ENCODE results near the gene SMIM24.

The SMIM24 gene

DNA sequence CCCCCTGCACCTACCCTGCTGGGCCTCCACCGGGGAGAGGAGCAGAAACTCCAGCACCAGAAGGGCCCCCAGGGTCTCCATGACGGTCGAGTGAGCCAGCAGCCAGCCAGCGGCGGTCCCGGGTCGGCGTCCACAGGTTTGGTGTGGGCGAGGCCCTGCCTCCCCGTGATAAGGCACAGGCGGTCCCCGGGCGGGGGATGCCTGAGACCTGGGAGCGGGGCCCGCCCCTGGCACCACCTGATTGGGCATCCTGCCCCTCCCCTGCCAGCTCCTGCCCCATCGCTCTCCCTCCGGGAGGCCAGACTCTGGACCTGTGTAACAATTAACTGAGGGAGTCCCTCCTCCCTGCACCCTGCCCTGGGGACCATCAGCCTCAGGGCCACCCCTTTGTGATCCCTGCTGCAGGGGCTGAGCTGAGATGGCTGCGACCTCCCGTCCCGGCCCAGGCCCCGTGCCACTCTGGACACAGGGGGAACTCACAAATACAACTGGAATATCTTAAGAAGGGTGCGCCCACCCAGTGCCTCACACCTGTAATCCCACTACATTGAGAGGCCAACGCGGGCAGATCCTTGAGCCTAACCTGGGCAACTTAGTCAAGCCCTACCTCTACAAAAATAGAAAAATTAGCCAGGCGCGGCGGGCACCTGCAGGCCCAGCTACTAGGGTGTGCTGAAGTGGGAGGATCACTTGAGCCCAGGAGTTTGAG, at the start of gene SMIM24:
Gene SMIM24 (minus strand): TSS at position 143 of the 709 bp plus-strand sequence. CDS start 62 bp downstream, at position 81.
- no peak for DNase-seq

DNA sequence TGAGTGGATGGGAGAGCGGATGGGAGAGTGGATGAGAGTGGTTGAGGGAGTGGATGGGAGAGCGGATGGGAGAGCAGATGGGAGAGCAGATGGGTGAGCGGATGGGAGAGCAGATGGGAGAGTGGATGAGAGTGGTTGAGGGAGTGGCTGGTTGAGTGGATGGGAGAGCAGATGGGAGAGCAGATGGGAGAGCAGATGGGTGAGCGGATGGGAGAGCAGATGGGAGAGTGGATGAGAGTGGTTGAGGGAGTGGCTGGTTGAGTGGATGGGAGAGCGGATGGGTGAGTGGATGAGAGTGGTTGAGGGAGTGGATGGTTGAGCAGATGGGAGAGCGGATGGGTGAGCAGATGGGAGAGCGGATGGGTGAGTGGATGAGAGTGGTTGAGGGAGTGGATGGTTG, 49.0 kb upstream of the SMIM24 start:
- DNase-seq: peak; percentile 51

DNA sequence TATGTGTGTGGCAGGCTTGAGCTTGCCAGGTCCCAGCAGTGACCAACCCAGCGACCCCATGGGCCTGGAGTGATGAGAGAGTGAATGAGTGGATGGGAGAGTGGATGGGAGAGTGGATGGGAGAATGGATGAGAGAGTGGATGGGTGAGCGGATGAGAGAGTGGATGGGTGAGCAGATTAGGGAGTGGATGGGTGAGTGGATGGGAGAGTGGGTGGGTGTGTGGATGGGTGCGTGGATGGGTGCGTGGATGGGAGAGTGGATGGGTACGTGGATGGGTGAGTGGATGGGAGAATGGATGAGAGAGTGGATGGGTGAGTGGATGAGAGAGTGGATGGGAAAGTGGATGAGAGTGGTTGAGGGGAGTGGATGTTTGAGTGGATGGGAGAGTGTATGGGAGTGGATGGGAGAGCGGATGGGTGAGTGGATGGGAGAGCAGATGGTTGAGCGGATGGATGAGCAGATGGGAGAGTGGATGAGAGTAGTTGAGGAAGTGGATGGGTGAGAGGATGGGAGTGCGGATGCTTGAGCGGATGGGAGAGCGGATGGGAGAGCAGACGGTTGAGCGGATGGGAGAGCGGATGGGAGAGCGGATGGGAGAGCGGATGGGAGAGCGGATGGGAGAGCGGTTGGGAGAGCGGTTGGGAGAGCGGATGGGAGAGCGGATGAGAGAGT, 48.4 kb upstream of the SMIM24 start:
- DNase-seq: peak; percentile 45

DNA sequence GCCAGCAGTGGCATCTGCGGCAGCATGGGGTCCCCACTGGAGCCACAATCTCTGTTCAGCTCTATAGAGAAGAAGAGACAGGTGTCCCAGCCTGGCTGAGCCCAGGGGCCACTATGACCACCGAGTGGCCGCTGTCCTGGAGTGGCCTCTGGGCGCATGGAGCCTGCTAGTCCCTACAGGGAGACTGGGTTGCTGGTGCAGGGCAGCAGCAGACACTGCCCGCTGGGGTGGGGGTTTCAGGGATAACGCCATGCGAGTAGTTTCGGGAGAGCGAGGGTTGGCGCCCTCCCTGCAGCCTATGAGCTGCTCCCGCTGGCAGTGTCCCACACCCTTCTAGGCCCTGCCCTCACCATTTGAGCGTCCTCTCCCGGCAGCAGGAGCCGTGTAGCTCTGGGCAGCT, 47.8 kb upstream of the SMIM24 start:
- no peak for DNase-seq

DNA sequence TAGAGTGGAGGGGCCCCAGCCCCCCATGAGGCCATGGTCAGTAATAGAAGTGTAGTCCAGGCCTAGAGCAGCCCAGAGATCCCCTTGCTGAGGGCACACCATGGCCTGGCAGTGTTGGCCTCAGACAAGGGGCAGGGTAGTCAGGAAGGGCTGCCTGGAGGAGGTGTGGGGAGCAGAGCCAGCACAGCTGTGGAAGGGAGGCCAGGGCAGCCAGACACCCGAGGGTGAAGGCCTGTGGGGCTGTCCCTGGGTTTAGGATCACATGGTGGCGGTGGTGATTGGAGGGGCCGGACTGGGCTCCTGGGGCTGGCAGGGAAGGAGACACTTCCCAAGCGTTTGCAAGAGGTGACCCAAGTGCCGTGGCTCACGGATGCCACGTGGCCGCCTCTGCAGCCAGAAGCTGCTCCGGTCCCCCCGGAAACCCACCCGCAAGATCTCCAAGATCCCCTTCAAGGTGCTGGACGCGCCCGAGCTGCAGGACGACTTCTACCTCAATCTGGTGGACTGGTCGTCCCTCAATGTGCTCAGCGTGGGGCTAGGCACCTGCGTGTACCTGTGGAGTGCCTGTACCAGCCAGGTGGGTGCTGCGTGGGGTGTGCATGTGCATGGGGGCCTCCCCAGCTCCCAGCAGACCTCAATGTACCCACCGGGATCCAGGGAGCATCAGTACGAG, 47.0 kb upstream of the SMIM24 start:
- no peak for DNase-seq

DNA sequence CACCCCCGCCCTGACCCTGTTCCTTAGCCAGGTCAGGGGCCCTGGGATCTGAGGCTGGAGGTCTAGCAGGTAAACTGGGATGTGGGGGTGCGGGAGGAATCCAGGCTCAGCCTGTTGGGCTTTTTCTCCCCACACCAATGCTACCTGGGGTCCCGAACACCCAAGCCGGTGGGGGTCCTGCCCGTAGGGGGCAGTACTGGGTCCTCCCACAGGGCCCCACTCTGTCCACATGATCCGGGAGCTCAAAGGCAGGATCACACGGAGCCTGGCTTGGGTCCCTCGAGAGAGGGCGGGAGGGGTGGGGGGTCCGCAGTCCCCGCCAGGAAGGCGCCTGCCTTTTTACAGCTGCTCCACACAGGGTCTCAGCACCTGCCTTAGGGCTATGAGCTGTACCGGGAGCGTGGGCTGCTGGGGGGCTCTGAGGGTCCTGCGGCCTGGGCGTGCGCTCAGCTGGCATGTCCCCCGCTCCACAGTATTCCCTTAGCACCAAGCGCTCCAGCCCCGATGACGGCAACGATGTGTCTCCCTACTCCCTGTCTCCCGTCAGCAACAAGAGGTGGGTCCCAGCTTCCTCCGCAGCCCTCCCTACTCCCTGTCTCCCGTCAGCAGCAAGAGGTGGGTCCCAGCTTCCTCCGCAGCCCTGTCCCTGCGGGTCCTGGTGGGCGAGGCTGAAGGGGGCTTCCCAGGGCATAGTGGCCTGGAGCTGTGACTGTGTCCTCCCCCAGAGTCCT, 46.3 kb upstream of the SMIM24 start:
- no peak for DNase-seq

DNA sequence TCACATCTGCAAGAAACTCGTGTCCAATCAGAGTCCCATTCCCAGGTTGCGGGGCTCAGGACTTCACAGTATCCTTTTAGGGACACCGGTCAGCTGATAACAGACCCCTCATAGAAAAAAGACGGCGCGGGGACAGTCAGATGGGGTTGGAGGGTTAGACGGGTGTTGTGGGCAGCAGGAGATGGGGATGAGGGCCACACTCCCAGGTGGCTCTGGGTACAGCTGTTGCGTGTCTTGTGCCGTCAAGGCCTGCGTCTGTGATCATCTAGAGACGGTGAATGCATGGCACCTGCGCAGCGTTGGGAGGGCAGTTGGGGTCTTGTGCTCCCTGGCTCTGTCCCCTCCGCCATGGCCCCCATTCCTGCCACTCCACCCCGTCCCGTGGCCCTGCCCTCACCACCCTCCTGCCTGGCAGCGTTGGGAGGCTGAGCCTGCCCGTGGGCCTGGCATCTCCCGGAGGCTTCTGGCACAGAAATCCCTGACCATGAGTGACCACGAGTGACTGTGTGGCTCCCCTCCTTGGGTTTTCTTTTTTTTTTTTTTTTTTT, 44.7 kb upstream of the SMIM24 start:
- no peak for DNase-seq

DNA sequence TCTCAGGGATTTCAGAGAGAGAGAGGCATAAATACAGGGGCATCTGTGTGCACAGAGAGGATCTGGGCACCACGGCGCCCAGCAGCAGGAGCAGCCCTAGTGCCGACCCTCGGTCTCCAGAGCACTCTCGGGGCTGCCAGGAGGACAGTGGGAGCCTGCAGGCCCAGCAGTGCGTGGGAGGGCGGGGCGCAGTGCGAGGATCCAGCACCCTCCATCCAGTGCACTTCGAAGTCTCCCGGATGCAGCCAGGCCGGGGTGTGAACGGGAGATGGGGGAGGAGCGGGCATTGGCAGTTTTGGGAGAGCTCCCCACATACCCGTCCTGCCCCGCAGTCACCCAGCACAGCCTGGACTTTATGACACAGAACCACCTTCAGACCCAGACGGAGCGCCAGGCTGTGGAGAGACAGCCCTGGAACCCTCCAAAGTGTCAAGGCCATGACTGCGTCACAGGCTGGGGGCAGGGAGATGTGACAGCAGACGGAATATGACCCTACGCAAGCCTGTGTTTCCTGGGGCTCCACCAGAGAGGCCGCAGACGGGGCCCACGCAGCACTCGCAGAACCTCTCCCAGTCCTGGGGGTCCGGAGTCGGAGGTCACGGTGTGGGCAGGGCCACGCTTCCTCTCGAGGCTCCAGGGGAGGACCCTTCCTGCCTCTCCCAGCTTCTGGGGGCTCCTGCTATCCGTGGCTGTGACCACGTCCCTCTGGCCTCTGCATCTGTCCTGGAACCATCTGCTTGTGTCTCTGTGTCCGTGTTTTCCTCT, 43.9 kb upstream of the SMIM24 start:
- no peak for DNase-seq

DNA sequence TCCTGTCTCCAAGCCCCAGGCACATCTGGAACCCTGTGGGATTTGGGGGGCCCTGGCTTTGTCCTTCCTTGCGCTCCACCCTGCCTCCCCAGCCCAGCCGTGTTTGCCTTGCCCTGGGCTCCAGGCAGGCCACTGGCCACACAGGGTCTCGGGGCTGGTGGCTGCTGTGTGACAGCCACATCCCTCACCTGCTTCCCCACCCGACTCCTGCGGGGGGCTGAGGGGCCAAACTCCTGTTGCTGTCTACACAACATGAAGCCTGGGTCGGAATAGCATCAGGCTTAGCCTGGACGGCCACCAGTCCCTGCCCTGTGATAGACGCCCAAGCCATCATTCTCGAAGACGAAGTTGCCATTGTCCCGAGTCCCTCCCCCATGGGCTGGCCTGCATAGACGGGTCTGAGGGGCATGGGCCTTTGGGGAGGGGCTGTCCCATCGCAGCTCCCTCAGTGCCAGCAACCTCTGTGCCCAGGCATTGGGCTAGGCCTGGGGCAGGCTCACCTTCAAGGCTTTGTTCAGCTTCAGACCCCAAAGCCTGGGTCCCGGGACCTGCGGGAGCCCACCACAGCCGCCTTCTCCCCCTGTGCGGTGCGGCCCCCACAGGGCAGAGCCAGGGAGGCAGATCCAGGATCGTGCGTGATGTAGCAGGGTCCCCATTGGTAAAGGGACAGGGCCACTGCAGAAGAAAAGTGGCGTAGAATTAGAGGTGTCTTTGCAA, 43.2 kb upstream of the SMIM24 start:
- DNase-seq: no peak

DNA sequence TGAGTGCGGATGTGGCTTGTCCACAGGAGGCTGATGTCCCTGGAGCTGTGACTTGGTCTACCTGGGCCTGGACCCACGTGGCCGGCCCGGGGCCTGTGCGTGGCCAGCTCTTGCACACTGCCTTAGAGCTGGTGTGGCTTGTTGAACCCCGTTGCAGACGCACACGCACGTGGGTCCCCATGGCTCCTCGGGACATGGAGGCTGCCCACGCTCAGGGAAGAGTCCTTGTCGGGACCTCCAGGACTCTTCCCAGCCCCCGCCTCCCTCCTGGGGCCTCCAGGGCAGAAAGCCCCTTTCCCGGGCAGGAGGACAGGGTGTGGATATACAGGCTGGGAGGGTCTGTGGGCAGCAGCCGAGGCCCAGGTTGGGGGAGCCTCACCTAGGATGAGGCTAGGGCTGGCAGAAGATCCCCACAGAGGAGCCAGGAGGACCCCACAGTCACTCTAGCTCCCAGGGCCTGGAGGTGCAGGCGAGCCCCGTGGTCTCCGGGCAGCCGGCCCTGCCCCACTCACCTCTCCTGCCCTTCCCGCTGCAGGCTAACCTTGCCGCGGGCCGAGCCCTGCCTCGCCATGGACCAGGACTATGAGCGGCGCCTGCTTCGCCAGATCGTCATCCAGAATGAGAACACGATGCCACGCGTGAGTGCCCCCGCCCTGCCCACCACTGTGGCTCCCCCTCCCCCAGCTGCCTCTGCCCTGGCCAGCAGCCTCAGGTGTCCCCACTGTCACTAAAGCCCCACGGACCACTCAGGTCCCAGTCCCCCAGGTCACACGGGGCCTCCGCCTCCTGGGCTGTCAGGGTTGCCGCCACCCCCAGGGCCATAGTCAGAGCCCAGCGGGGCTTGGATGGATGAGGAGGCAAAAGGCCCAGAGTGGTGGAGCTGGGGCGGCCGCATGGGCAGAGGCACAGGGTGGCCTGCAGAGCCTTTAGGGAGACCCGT, 42.4 kb upstream of the SMIM24 start:
- no peak for DNase-seq

DNA sequence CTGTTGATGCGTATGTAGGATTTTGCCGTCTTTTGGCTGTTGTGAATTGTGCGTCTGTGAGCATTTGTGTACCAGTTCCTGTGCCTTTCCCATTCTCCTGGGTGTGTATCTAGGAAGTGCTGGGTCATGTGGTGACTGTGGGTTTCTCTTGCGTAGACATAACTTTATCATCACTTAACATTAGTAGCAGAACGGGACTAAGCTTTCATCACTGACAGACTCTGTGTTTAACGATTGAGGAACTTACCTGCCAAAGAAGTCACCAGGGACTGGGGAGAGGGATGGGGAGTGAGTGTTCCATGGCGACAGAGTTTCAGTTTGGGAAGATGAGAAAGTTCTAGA, 40.8 kb upstream of the SMIM24 start:
- no peak for DNase-seq

DNA sequence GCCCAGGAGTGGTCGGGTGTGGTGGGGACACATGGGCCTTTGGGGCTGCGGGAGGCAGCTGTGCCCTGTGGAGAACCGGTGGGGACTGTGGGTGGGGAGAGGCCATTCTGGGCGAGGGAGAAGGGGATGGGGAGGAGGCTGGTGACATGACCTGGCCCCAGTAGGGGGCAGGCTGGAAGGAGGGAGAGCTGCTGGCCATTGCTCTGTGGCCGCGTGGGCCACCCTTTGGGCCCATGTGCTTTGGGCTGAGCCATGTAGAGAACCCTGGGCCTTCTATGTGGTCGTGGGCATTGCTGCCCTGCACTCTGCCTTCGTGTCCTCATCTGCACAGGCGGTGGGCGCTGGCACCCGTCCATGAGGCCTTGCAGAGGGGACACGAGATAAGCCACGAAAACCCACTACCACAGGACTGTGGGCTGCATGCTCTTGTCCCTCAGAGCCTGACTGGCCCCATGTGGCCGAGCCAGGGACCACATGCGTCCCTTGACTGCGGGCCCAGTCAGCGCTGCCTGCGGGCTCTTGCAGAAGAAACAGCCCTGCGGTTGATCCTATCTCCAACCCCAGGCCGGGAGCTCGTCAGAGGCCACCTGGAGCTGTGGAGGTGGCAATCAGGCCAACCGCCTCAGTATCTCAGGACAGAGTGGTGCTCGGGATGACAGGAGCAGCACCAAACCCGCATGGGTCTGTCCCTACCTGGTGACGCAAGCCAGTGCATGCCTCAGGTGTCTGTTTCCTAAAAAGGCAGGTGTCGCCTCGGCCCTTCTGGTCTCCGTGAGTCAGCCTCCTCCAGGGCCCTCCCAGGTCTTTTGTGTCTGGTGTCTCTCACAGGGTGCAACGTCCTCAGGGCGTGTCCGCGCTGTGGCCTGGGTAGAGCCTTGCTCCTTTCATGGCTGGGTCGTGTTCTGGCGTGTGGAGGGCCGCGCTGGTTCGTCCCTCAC, 40.1 kb upstream of the SMIM24 start:
- no peak for DNase-seq

DNA sequence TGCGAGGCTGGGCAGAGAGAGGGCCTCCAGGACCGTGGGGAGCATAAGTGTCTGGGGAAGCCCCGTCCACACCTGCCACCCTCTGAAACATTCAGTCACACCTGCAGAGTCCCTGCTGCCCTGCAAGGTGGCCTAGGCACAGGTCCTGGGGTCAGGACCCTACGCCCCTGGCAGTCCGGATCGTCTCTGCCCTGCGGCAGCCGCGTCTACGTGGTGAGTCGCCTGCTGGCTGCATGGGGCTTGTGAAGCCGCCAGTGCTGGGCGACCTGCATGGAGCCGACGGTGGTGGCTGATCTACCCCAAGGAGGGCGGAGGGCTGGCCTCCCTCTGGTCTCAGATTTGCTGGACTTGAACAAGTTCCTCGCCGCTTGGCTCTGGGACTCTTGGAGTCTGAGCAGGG, 38.8 kb upstream of the SMIM24 start:
- no peak for DNase-seq

DNA sequence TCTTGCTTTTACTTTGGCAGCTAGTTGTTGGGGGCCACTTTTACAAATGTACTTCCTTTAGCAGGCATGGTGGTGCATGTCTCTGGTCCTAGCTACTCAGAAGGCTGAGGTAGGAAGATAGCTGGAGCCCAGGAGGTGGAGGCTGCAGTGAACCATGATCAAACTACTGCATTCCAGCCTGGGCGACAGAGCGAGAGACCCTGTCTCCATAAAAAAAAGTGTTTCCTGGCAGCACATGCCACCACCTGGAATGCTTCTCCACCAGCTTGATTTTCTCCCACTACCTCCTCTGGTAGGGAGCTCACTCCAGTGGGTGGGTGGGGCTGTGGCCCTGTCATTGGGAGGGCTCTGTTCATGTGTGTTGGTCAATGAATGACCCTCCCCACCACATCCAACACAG, 38.3 kb upstream of the SMIM24 start:
- DNase-seq: peak; percentile 14

DNA sequence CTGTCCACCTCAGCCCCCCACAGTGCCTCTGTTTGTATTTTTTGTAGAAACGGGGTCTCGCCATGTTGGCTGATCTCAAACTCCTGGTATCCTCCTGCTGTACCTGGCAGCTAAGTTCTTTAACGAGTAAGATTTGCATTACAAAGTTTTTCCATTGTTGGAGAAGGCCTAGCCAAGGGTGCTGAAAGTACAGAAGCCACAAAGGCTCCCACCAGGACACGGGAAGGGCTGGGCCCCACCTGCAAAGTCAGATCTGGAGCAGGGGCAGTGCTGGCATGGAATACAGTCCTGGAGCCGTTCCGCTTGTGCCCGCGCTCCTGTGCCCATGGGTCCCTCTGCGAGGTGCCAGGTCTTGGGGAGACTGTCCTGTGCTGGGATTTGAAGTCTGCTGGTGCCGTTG, 37.9 kb upstream of the SMIM24 start:
- no peak for DNase-seq

DNA sequence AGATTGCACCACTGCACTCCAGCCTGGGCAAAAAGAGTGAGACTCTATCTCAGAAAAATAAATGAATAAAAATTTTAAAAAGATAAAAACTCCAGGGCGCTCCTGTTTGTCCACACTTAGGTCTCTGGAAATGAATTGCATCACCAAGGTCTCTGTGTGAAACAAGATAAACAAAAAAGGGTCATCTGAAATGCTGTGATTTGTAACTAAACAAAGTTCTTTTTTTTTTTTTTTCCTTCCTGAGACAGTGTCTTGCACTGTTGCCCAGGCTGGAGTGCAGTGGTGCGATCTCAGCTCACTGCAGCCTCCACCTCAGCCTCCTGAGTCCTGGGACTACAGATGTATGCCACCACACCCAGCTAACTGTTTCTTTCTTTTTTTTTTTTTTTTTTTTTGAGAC, 37.3 kb upstream of the SMIM24 start:
- DNase-seq: no peak

DNA sequence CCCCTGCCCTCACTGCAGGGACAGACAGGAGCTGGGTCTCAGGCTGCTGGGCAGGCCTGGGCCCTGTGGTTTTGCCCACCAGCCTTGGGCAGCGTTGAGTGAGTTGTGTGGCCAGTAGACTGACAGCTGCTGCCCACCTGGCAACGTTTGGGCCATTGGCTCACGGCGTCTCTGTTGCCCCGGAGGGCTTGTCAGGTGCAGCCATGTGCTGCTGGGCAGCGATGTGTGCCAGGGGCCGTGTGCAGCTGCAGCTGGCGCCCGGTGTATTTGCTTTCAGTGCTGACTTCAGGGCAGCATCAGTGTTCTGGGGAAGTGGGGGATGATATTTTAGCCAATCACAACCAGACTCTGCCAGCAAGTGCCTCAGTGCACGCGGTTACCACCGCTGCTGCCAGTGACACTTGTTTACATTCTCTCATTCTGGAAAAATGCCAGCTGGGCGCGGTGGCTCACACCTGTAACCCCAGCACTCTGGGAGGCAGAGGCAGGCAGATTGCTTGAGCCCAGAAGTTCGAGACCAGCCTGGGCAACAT, 36.4 kb upstream of the SMIM24 start:
- peak; percentile 79 for DNase-seq

DNA sequence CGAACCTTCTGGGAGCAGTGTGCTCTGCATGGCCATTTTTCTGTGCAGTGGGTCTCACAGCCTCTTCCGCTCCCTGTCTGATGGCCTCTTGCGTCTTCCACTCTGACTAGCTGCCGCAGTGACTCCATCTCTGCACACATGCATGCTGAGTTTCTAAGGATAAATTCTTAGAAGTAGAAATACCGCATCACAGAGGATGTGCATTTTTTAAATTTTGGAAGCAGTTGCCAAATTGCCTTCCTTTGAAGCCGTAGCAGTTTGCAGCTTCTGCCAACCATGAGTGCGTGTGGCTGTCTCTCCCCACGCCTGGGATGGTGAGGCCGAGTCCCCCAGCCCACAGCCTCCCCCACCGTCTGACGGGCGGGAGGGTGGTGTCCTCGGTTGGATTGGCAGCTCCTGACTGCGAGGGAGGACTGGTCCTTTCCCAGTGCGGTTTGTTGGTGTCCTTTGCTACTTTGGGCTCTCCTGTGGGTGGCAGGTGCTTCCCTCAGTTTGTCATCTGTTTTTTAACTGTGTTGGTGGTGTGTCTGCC, 35.6 kb upstream of the SMIM24 start:
- no peak for DNase-seq

DNA sequence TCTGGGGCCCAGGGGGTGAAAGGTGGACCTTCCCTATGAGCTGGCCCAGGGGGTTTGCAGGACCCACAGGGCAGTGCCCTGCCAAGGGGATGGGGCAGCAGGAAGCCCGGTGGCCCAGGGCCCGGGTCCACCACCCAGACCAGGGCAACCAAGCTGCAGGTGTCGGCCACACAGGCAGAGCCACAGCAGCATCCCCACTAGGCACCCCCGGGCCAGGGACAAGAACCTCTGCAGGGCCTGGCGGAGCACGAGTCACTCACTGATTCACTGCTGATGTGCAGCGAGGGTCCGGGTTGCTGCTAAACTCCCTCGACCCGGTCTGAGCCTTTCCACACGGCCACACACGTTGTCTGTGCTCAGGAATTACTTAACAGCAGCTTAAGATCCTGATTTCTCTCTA, 34.6 kb upstream of the SMIM24 start:
- no peak for DNase-seq

Measured in NCI-H2171 treated with DMSO at 0.1 percent for 48 hours (cell line).